Occipital lobe (tissue), 1 donor: ENCODE data around the gene PYGM. TPM values are rescaled to one million over a fixed set of nuclear protein-coding genes. Genes with fewer than 3 reads are reported as not detected.

Experiments
- total RNA-seq: library from RNA; depleted of rRNA; stranded (reverse); fragments of >200 nt; gene quantifications from one replicate; pipeline ENCODE4 v1.2.3, GENCODE V29; 2014

PYGM gene
- total RNA-seq, 1 donor from 2014 or later: 1.2 TPM

Other genes with a start within 250 kb of the PYGM start
- not detected for gene SLC22A11, start 204.0 kb downstream of the PYGM start, total RNA-seq
- gene SLC22A12, start 168.8 kb downstream of the PYGM start, total RNA-seq: not detected
- gene NRXN2, start 36.8 kb downstream of the PYGM start, total RNA-seq: 219 TPM
- gene RASGRP2, start 15.8 kb downstream of the PYGM start, total RNA-seq: 36.7 TPM
- 80.0 TPM for gene SF1, start 18.6 kb upstream of the PYGM start, total RNA-seq
- 9.8 TPM for gene MAP4K2, start 43.2 kb upstream of the PYGM start, total RNA-seq
- gene MEN1, start 50.6 kb upstream of the PYGM start, total RNA-seq: 17.2 TPM
- 0.16 TPM for gene CDC42BPG, start 84.7 kb upstream of the PYGM start, total RNA-seq
- 22.9 TPM for gene EHD1, start 118.6 kb upstream of the PYGM start, total RNA-seq
- 5.5 TPM for gene ATG2A, start 157.2 kb upstream of the PYGM start, total RNA-seq
- 22.8 TPM for gene PPP2R5B, start 164.7 kb upstream of the PYGM start, total RNA-seq
- not detected for gene GPHA2, start 175.9 kb upstream of the PYGM start, total RNA-seq
- gene MAJIN, start 212.1 kb upstream of the PYGM start, total RNA-seq: not detected
- not detected for gene BATF2, start 237.0 kb upstream of the PYGM start, total RNA-seq